Calu3 (cell line): ENCODE data around the gene C9orf43. TPM values are rescaled to one million over a fixed set of nuclear protein-coding genes. Genes with fewer than 3 reads are reported as not detected.
"Not testable (repeated sequence)": the region's sequence is repeated elsewhere in the genome, so short reads cannot be mapped to it uniquely, and the experiment has no call there.

Experiments used
- BruUV-seq: library from RNA; stranded (reverse); fragments of 400-500 nt; replicated peaks from 2 replicates; lab custom pipeline; 2021; lab: Mats Ljungman, UMichigan
- CTCF ChIA-PET: fragments of 300-600 bp; sonication (Branson Sonifier 250); formaldehyde crosslinking; loops from one replicate; lab custom pipeline; 2022; ENCODE audit warnings: antibody characterized with exemption; lab: Charles Lee
- DNase-seq: peaks from one replicate; pipeline ENCODE4 v3.0.0; 2022
- H3K27ac Mint-ChIP-seq: one replicate; pipeline ENCODE4 v1.8.0; 2022; ENCODE audit warnings: mixed read lengths; ENCODE audit not compliant: unreplicated experiment
- H3K27me3 Mint-ChIP-seq: one replicate; pipeline ENCODE4 v1.8.0; 2022; ENCODE audit warnings: mixed read lengths; ENCODE audit not compliant: unreplicated experiment
- H3K36me3 Mint-ChIP-seq: one replicate; pipeline ENCODE4 v1.8.0; 2022; ENCODE audit warnings: mild to moderate bottlenecking, moderate library complexity, mixed read lengths; ENCODE audit not compliant: insufficient read depth, unreplicated experiment
- H3K4me1 Mint-ChIP-seq: one replicate; pipeline ENCODE4 v1.8.0; 2022; ENCODE audit warnings: mild to moderate bottlenecking, low read depth, mixed read lengths; ENCODE audit not compliant: unreplicated experiment
- H3K4me3 Mint-ChIP-seq: one replicate; pipeline ENCODE4 v1.8.0; 2022; ENCODE audit warnings: mild to moderate bottlenecking, low read depth, moderate library complexity, mixed read lengths; ENCODE audit not compliant: unreplicated experiment
- H3K9me3 Mint-ChIP-seq: one replicate; pipeline ENCODE4 v1.8.0; 2022; ENCODE audit warnings: low read depth, mixed read lengths; ENCODE audit not compliant: unreplicated experiment
- CTCF ChIP-seq: fragments of 200-600 bp; IDR thresholded peaks from one replicate; pipeline ENCODE4 v1.8.0; 2022; ENCODE audit warnings: antibody characterized with exemption; ENCODE audit not compliant: unreplicated experiment
- intact Hi-C: fragments of 100-400 bp; cut with micrococcal nuclease; formaldehyde crosslinking; loops from one replicate; pipeline ENCODE4 v1.10.0; 2022; ENCODE audit not compliant: unreplicated experiment
- total RNA-seq: library from RNA; stranded (reverse); gene quantifications from 2 replicates; pipeline ENCODE4 v1.2.3, GENCODE V29; 2022

C9orf43 gene
- total RNA-seq, 1 experiment from 2014 or later: 0.33 TPM

GRCh38 chr9:113373676-113374392, 36.7 kb upstream of the C9orf43 start:
- no peak overlapping the region for H3K4me3 Mint-ChIP-seq
- no TSS peak for BruUV-seq
- CTCF ChIA-PET: interaction anchor here (0.6 kb wide), 1 partner anchor 58 kb away, joined by 3 read pairs; no protein-coding TSS in a partner anchor

GRCh38 chr9:113375057-113376023, 35.2 kb upstream of the C9orf43 start:
- Mint-ChIP-seq H3K27me3 (no peaks in the 10 kb centered on the region), H3K4me3 (peak overlapping the region; percentile 79), H3K4me1 (peaks cover 12% of the 10 kb centered on the region), H3K36me3 (peaks cover 39% of the 10 kb centered on the region), H3K27ac (peak overlapping the region; percentile 82), H3K9me3 (no peaks in the 10 kb centered on the region)
- no TSS peak for BruUV-seq
- no peak for DNase-seq
- intact Hi-C loops: no loop called here
- CTCF ChIA-PET: no interaction called here
- no peak for TF ChIP-seq CTCF

More at GRCh38 chr9:113373676-113374392, 36.7 kb upstream of the C9orf43 start:
- no peaks in the 10 kb centered on the region for H3K27me3 Mint-ChIP-seq
- intact Hi-C loops: no loop called here
- H3K9me3 Mint-ChIP-seq: no peaks in the 10 kb centered on the region
- H3K36me3 Mint-ChIP-seq: peaks cover 37% of the 10 kb centered on the region
- H3K4me1 Mint-ChIP-seq: peaks cover 4% of the 10 kb centered on the region
- no peak for DNase-seq
- TF ChIP-seq CTCF: no peak
- no peak overlapping the region for H3K27ac Mint-ChIP-seq

- TF ChIP-seq CTCF: no peak
- intact Hi-C loops: no loop called here
- BruUV-seq: no TSS peak
Observed at GRCh38 chr9:113376634-113377567, 33.6 kb upstream of the C9orf43 start, which contains the start of gene HDHD3. HDHD3 (minus strand) TSS chr9:113376986; CDS start chr9:113374354, 2,632 bp downstream.

GRCh38 chr9:113379094-113379828, 31.3 kb upstream of the C9orf43 start:
- intact Hi-C loops, DNase-seq, BruUV-seq, H3K27me3 Mint-ChIP-seq, H3K9me3 Mint-ChIP-seq, CTCF ChIA-PET: not testable (repeated sequence)
- Mint-ChIP-seq H3K27ac (peak overlapping the region; percentile 87), H3K4me1 (peaks cover 41% of the 10 kb centered on the region), H3K36me3 (peaks cover 30% of the 10 kb centered on the region), H3K4me3 (peak overlapping the region; percentile 53)

More at GRCh38 chr9:113376634-113377567, 33.6 kb upstream of the C9orf43 start, which contains the start of gene HDHD3:
- no peaks in the 10 kb centered on the region for H3K9me3 Mint-ChIP-seq
- peaks cover 39% of the 10 kb centered on the region for H3K36me3 Mint-ChIP-seq
- H3K4me1 Mint-ChIP-seq: peaks cover 24% of the 10 kb centered on the region
- H3K4me3 Mint-ChIP-seq: peak within 1 kb of the TSS; percentile 79
- H3K27me3 Mint-ChIP-seq: no peaks in the 10 kb centered on the region
- peak; percentile 84 for DNase-seq
- CTCF ChIA-PET: interaction anchor here (0.8 to 1.3 kb wide), 2 partner anchors 24 to 1432 kb away, joined by 5 read pairs; partner anchors contain the start of gene ALAD
- H3K27ac Mint-ChIP-seq: peak within 1 kb of the TSS; percentile 82

GRCh38 chr9:113379829-113380210, 30.7 kb upstream of the C9orf43 start:
- BruUV-seq, CTCF ChIA-PET, H3K27me3 Mint-ChIP-seq, intact Hi-C loops, H3K9me3 Mint-ChIP-seq, H3K4me3 Mint-ChIP-seq, H3K27ac Mint-ChIP-seq, DNase-seq: not testable (repeated sequence)
- Mint-ChIP-seq H3K36me3 (peaks cover 30% of the 10 kb centered on the region), H3K4me1 (peaks cover 41% of the 10 kb centered on the region)
